OCI-LY7 (cell line): ENCODE measurements around the gene CALR3. TPM values are rescaled to one million over a fixed set of nuclear protein-coding genes. Genes with fewer than 3 reads are reported as not detected.

Experiments
- BruUV-seq: library from RNA; stranded (reverse); fragments of 400-500 nt; replicated peaks from 2 replicates; lab custom pipeline; 2021; lab: Mats Ljungman, UMichigan
- CTCF ChIA-PET: fragments of 300-600 bp; sonication (Branson Sonifier 250); formaldehyde crosslinking; loops from one replicate; lab custom pipeline; 2022; ENCODE audit warnings: antibody characterized with exemption; ENCODE audit not compliant: unreplicated experiment; lab: Charles Lee
- POLR2A ChIA-PET: fragments of 300-600 bp; sonication (Branson Sonifier 250); formaldehyde crosslinking; loops from one replicate; lab custom pipeline; 2022; ENCODE audit warnings: antibody characterized with exemption; lab: Charles Lee
- DNase-seq: peaks from one replicate; pipeline ENCODE4 v3.0.0-alpha.2; 2015; ENCODE audit warnings: low spot score
- H2AFZ ChIP-seq: fragments of 200-600 bp; sonication (generic), shearing (Covaris generic); 2 replicates; pipeline ENCODE4 v1.6.1; 2014; ENCODE audit warnings: mild to moderate bottlenecking, antibody characterized with exemption, low read length, moderate library complexity
- H3K27ac ChIP-seq: fragments of 200-600 bp; sonication (generic); 2 replicates; pipeline ENCODE4 v1.5.1; 2014; ENCODE audit warnings: mixed run types, low read depth, mild to moderate bottlenecking, moderate library complexity, low read length, inconsistent platforms; ENCODE audit not compliant: poor library complexity, severe bottlenecking
- H3K36me3 ChIP-seq: fragments of 200-600 bp; sonication (generic); 2 replicates; pipeline ENCODE4 v1.6.1; 2014; ENCODE audit warnings: mild to moderate bottlenecking, antibody characterized with exemption, low read length, moderate library complexity, mixed read lengths; ENCODE audit not compliant: insufficient read depth
- H3K4me1 ChIP-seq: fragments of 200-600 bp; sonication (generic); 2 replicates; pipeline ENCODE4 v1.5.1; 2014; ENCODE audit warnings: mild to moderate bottlenecking, low read length; ENCODE audit not compliant: insufficient read depth, poor library complexity, severe bottlenecking
- H3K4me2 ChIP-seq: fragments of 200-600 bp; sonication (generic); 2 replicates; pipeline ENCODE4 v1.6.1; 2014; ENCODE audit warnings: mild to moderate bottlenecking, low read length
- H3K4me3 ChIP-seq: fragments of 200-600 bp; sonication (generic); 2 replicates; pipeline ENCODE4 v1.5.1; 2014; ENCODE audit warnings: mild to moderate bottlenecking, low read depth, low read length; ENCODE audit not compliant: poor library complexity, severe bottlenecking
- H3K79me2 ChIP-seq: fragments of 200-600 bp; sonication (generic); 2 replicates; pipeline ENCODE4 v1.6.1; 2016; ENCODE audit warnings: low read depth, mild to moderate bottlenecking, low read length, moderate library complexity, mixed read lengths; ENCODE audit not compliant: insufficient read depth
- H3K9me2 ChIP-seq: fragments of 200-600 bp; sonication (generic); 2 replicates; pipeline ENCODE4 v1.6.1; 2016; ENCODE audit warnings: mild to moderate bottlenecking, low read length, mixed read lengths; ENCODE audit not compliant: insufficient read depth
- H3K9me3 ChIP-seq: fragments of 200-600 bp; sonication (generic); 2 replicates; pipeline ENCODE4 v1.6.1; 2014; ENCODE audit warnings: mild to moderate bottlenecking, mixed run types, low read length, mixed read lengths
- H4K20me1 ChIP-seq: fragments of 200-600 bp; sonication (generic); 2 replicates; pipeline ENCODE4 v1.6.1; 2014; ENCODE audit warnings: mild to moderate bottlenecking, antibody characterized with exemption, low read length, moderate library complexity, mixed read lengths; ENCODE audit not compliant: insufficient read depth
- EZH2phosphoT487 ChIP-seq: fragments of 200-600 bp; sonication (generic); IDR thresholded peaks from 2 replicates; pipeline ENCODE4 v1.6.1; 2018; ENCODE audit warnings: low read depth, borderline replicate concordance, mild to moderate bottlenecking, mixed run types, antibody characterized with exemption, low read length, moderate library complexity, mixed read lengths
- intact Hi-C: fragments of 100-400 bp; cut with micrococcal nuclease; formaldehyde crosslinking; loops from one replicate; pipeline ENCODE4 v1.10.0; 2022; ENCODE audit not compliant: unreplicated experiment
- total RNA-seq, 2 experiments: library from RNA; depleted of rRNA in 1 of 2; stranded (reverse); fragments of >200 nt in 1 of 2; shearing (Covaris generic) in 1 of 2; gene quantifications; 2 replicates each; pipeline ENCODE4 v1.2.3, GENCODE V29; 2014 to 2022
- TF ChIP-seq, protein P1 (sequence below): fragments of 200-600 bp; sonication (generic); conservative IDR thresholded peaks from 2 replicates; pipeline ENCODE4 v1.5.1; 2014; ENCODE audit warnings: mild to moderate bottlenecking, antibody characterized with exemption, low read length, moderate library complexity, mixed read lengths

Gene CALR3
- total RNA-seq, 2 experiments from 2014 or later, result not detected

DNA sequence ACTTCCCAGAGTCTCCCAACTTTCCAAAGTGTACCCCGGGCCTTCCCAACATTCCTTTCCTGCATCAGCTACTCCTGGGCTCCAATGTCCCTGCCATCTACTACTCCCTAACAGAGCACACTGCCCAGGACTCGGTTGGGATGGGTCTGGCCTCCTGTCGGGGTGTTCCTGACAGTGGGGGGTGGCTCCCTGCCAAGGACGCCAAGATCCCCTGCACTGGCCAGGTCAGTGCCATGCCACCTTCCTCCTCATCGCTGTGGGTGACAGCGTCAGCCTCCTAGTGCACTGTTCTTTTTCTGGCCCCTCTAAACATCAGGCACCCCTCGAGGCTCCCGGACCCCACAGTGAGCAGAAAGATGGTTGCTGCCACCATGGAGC lies 38.0 kb downstream of the CALR3 start:
- Histone ChIP-seq H3K4me1 (peaks cover 69% of the 10 kb centered on the region), H3K9me2 (no peaks in the 10 kb centered on the region), H3K27ac (peak overlapping the region; percentile 34), H3K4me3 (peak overlapping the region; percentile 48), H3K36me3 (peaks cover 18% of the 10 kb centered on the region), H3K79me2 (peaks cover 94% of the 10 kb centered on the region), H3K4me2 (peak overlapping the region; percentile 86), H4K20me1 (peaks cover 5% of the 10 kb centered on the region; the same call in 1 of the 2 replicates), H3K9me3 (no peaks in the 10 kb centered on the region), H2AFZ (no peak overlapping the region)
- intact Hi-C loops, result no loop called here
- no peak for DNase-seq
- TF ChIP-seq, protein P1, sequence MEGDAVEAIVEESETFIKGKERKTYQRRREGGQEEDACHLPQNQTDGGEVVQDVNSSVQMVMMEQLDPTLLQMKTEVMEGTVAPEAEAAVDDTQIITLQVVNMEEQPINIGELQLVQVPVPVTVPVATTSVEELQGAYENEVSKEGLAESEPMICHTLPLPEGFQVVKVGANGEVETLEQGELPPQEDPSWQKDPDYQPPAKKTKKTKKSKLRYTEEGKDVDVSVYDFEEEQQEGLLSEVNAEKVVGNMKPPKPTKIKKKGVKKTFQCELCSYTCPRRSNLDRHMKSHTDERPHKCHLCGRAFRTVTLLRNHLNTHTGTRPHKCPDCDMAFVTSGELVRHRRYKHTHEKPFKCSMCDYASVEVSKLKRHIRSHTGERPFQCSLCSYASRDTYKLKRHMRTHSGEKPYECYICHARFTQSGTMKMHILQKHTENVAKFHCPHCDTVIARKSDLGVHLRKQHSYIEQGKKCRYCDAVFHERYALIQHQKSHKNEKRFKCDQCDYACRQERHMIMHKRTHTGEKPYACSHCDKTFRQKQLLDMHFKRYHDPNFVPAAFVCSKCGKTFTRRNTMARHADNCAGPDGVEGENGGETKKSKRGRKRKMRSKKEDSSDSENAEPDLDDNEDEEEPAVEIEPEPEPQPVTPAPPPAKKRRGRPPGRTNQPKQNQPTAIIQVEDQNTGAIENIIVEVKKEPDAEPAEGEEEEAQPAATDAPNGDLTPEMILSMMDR, result no peak
- TF ChIP-seq EZH2phosphoT487, result no peak
- ChIA-PET POLR2A (interaction anchor here (0.5 kb wide), 1 partner anchor 67 kb away, joined by 3 read pairs; no protein-coding TSS in a partner anchor), CTCF (no interaction called here)
- BruUV-seq, result no TSS peak

DNA sequence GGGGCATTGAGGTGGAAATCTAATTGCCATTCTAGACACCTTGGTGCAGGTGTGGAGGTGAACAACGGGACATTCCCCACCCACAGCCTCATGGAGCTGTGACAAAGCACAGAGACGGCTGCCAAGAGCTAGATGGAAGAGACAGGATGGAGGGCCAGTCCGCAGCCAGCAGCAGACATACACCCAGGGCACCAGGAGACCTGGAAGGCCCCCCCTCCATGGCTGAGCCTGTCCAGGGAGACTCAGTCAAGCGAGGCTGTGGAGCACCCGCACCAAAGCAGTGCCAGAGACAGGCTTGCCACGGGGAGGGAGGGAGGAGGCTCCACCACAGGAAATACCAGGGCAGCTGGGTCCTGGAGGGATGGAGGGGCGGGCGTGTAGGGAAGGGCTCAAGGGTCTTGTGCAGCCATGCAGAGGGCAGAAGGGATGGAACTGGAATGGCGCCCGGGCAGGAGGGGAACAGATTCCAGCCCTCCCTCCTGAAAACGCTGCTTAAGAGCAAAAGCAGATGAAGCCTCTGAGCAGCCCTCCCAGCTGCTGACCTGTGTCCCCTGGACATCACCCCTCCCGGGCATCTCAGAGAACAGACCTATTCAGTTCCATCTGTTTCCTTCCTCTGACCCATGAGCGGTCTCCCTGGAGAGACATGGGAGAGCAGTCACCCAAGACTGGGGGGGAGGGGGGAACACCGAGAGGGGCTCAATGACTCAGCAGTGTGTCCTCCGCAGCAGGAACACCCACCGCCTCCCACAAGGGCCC lies 38.6 kb downstream of the CALR3 start:
- H3K4me2 ChIP-seq, result peak overlapping the region; percentile 86
- peak overlapping the region; percentile 34 for H3K27ac ChIP-seq
- POLR2A ChIA-PET, result interaction anchor here (0.5 kb wide), 1 partner anchor 200 kb away, joined by 3 read pairs; no protein-coding TSS in a partner anchor
- intact Hi-C loops, result no loop called here
- TF ChIP-seq, protein P1, result no peak
- no peak for TF ChIP-seq EZH2phosphoT487
- CTCF ChIA-PET, result no interaction called here
- peaks cover 5% of the 10 kb centered on the region; the same call in 1 of the 2 replicates for H4K20me1 ChIP-seq
- no peaks in the 10 kb centered on the region for H3K9me2 ChIP-seq
- H3K79me2 ChIP-seq, result peaks cover 94% of the 10 kb centered on the region
- no peak overlapping the region for H2AFZ ChIP-seq
- BruUV-seq, result no TSS peak
- H3K9me3 ChIP-seq, result no peaks in the 10 kb centered on the region
- peaks cover 13% of the 10 kb centered on the region for H3K36me3 ChIP-seq
- DNase-seq, result no peak
- peak overlapping the region; percentile 48 for H3K4me3 ChIP-seq
- H3K4me1 ChIP-seq, result peaks cover 67% of the 10 kb centered on the region

DNA sequence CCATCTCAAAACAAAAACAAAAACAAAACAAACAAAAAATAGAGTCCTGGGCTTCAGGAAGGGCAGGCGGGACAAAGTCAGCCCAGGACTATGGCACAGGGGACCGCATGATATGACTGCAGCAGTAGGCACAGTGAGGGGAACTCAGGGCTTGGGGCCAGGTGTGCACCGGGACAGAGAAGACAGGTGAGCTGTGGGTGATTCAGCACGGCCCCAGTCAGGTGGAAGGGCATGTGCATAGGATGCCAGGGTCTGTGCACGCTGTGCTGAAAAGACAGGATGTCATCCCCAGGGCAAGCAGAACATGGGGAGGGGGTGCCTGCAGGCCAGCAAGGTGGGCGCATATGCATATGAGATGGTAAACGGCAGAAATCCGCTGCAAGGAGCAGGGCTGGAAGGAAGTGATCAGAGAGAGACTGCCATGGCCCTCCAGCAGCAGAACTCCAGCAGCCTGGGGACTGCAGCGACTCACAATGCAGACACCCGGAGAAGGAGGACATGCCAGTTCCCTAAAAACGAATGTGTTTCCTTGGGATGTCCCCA lies 39.2 kb downstream of the CALR3 start:
- Histone ChIP-seq H3K36me3 (peaks cover 13% of the 10 kb centered on the region), H3K9me3 (no peaks in the 10 kb centered on the region), H4K20me1 (peaks cover 5% of the 10 kb centered on the region; the same call in 1 of the 2 replicates), H3K79me2 (peaks cover 94% of the 10 kb centered on the region), H3K9me2 (no peaks in the 10 kb centered on the region), H3K4me3 (peak overlapping the region; percentile 48), H3K4me2 (peak overlapping the region; percentile 86), H3K4me1 (peaks cover 68% of the 10 kb centered on the region), H2AFZ (no peak overlapping the region), H3K27ac (peak overlapping the region; percentile 34)
- ChIA-PET POLR2A (no interaction called here), CTCF (no interaction called here)
- no peak for DNase-seq
- TF ChIP-seq, protein P1, result no peak
- no peak for TF ChIP-seq EZH2phosphoT487
- intact Hi-C loops, result no loop called here
- no TSS peak for BruUV-seq
